OCI-LY3 (cell line): ENCODE measurements around the gene ZNF669.

Experiments
- H2AFZ ChIP-seq: fragments of 200-600, 300-600 bp; shearing (Covaris generic); 2 replicates; pipeline ENCODE4 v1.6.0; 2014; ENCODE audit warnings: antibody characterized with exemption, low read depth, low read length
- H3K27ac ChIP-seq: fragments of 200-600, 300-600 bp; sonication (generic); 2 replicates; pipeline ENCODE4 v1.5.1; 2014; ENCODE audit warnings: mild to moderate bottlenecking, low read length, moderate library complexity, mixed read lengths
- H3K27me3 ChIP-seq: fragments of 200-600, 300-600 bp; sonication (generic); 2 replicates; pipeline ENCODE4 v1.6.1; 2014; ENCODE audit warnings: low read depth, low read length, mixed read lengths
- H3K36me3 ChIP-seq: fragments of 200-600, 300-600 bp; sonication (generic); replicated peaks from 2 replicates; pipeline ENCODE3; 2014; ENCODE audit warnings: low read depth, low read length, mixed read lengths
- H3K4me1 ChIP-seq: fragments of 300-600, 200-600 bp; sonication (generic); 2 replicates; pipeline ENCODE4 v1.6.1; 2014; ENCODE audit warnings: low read length, mixed read lengths
- H3K4me2 ChIP-seq: fragments of 200-600, 300-600 bp; sonication (generic); 2 replicates; pipeline ENCODE4 v1.6.1; 2014; ENCODE audit warnings: low read length, mixed read lengths
- H3K4me3 ChIP-seq: fragments of 300-600, 200-600 bp; sonication (generic); 2 replicates; pipeline ENCODE4 v1.5.1; 2014; ENCODE audit warnings: antibody characterized with exemption, mild to moderate bottlenecking, low read length, moderate library complexity
- H3K79me2 ChIP-seq: fragments of 300-600, 200-600 bp; shearing (Covaris generic); 2 replicates; pipeline ENCODE4 v1.6.1; 2014; ENCODE audit warnings: mild to moderate bottlenecking, low read length, mixed read lengths
- H3K9ac ChIP-seq: fragments of 300-600, 200-600 bp; shearing (Covaris generic); 2 replicates; pipeline ENCODE4 v1.6.0; 2014; ENCODE audit warnings: mild to moderate bottlenecking, low read length, moderate library complexity
- H3K9me3 ChIP-seq: fragments of 200-600, 300-600 bp; shearing (Covaris generic); 2 replicates; pipeline ENCODE4 v1.6.1; 2014; ENCODE audit warnings: low read length, mixed read lengths; ENCODE audit not compliant: insufficient read depth
- H4K20me1 ChIP-seq: fragments of 200-600, 300-600 bp; sonication (generic); 2 replicates; pipeline ENCODE4 v1.6.1; 2016; ENCODE audit warnings: low read length, mixed read lengths; ENCODE audit not compliant: insufficient read depth
- EZH2phosphoT487 ChIP-seq: fragments of 200-600 bp; shearing (Covaris generic); IDR thresholded peaks from 2 replicates; pipeline ENCODE4 v1.6.1; 2018; ENCODE audit warnings: antibody characterized with exemption, mixed run types, low read depth
- TF ChIP-seq, protein P1 (sequence below): fragments of 200-600, 300-600 bp; sonication (generic); IDR thresholded peaks from 2 replicates; pipeline ENCODE4 v1.5.1; 2014; ENCODE audit warnings: antibody characterized with exemption, low read length, low read depth

The ZNF669 gene

GRCh38 chr1:247113094-247113497 lies 8.9 kb upstream of the ZNF669 start:
- Histone ChIP-seq H2AFZ (no peak overlapping the region), H3K9ac (no peak overlapping the region), H3K27ac (no peak overlapping the region), H3K27me3 (no peaks in the 10 kb centered on the region), H4K20me1 (no peaks in the 10 kb centered on the region), H3K4me1 (no peaks in the 10 kb centered on the region), H3K4me3 (no peak overlapping the region), H3K4me2 (no peak overlapping the region), H3K9me3 (no peaks in the 10 kb centered on the region), H3K79me2 (no peaks in the 10 kb centered on the region), H3K36me3 (no peaks in the 10 kb centered on the region)
- no peak for TF ChIP-seq EZH2phosphoT487
- TF ChIP-seq, protein P1, sequence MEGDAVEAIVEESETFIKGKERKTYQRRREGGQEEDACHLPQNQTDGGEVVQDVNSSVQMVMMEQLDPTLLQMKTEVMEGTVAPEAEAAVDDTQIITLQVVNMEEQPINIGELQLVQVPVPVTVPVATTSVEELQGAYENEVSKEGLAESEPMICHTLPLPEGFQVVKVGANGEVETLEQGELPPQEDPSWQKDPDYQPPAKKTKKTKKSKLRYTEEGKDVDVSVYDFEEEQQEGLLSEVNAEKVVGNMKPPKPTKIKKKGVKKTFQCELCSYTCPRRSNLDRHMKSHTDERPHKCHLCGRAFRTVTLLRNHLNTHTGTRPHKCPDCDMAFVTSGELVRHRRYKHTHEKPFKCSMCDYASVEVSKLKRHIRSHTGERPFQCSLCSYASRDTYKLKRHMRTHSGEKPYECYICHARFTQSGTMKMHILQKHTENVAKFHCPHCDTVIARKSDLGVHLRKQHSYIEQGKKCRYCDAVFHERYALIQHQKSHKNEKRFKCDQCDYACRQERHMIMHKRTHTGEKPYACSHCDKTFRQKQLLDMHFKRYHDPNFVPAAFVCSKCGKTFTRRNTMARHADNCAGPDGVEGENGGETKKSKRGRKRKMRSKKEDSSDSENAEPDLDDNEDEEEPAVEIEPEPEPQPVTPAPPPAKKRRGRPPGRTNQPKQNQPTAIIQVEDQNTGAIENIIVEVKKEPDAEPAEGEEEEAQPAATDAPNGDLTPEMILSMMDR, result no peak

GRCh38 chr1:247112479-247112781 lies 8.3 kb upstream of the ZNF669 start:
- H3K27me3 ChIP-seq, result no peaks in the 10 kb centered on the region
- H3K4me1 ChIP-seq, result no peaks in the 10 kb centered on the region
- H3K4me2 ChIP-seq, result no peak overlapping the region
- H2AFZ ChIP-seq, result no peak overlapping the region
- no peaks in the 10 kb centered on the region for H3K36me3 ChIP-seq
- no peak overlapping the region for H3K4me3 ChIP-seq
- H4K20me1 ChIP-seq, result no peaks in the 10 kb centered on the region
- H3K79me2 ChIP-seq, result no peaks in the 10 kb centered on the region
- H3K9me3 ChIP-seq, result no peaks in the 10 kb centered on the region
- TF ChIP-seq, protein P1, result no peak
- TF ChIP-seq EZH2phosphoT487, result no peak
- no peak overlapping the region for H3K9ac ChIP-seq
- H3K27ac ChIP-seq, result no peak overlapping the region

DNA sequence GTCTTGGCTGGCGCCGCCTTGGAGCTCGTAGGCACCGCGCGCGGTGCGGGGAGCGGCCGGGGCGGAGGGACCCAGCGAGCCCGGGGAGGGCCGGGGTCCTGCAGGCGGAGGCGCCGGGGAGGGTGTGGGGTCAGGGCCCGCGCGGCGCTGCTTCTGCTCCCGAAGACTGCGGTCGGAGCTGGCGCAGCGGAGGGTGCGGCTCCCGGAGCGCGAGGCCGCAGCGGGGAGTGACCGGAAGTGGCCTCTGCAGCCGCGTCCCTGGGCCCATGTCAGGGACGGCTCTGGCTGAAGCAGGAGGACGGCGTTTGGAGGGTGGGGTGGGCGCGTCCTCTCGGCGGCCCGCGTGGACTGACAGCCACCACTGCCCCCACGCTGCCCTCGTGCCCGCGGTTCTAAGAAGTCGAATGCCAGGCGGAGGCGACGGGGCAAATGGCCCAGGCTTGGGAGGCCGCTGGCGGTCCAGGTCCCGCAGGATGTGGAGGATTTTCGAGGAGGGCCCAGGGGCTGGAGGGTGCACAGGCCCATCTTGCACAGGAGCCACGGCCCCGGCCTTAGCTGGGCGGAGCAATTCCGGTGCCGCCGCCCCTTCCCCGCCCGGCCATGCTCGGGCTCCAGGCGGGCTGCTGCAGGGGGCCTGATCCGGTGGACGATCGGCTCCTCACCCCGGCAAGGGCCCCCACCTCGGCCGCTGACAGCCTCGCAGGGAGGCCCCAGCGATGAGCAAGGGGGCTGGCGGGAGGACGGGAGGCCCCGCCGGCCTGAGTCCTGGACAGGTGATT lies 7.7 kb upstream of the ZNF669 start:
- Histone ChIP-seq H3K9ac (no peak overlapping the region), H3K27ac (no peak overlapping the region), H3K4me3 (no peak overlapping the region), H4K20me1 (no peaks in the 10 kb centered on the region), H3K27me3 (no peaks in the 10 kb centered on the region), H3K4me1 (no peaks in the 10 kb centered on the region), H3K9me3 (no peaks in the 10 kb centered on the region), H3K36me3 (no peaks in the 10 kb centered on the region), H3K79me2 (no peaks in the 10 kb centered on the region), H2AFZ (no peak overlapping the region), H3K4me2 (no peak overlapping the region)
- no peak for TF ChIP-seq EZH2phosphoT487
- TF ChIP-seq, protein P1, result no peak

- Histone ChIP-seq H3K9me3 (no peaks in the 10 kb centered on the region), H3K27me3 (no peaks in the 10 kb centered on the region), H3K79me2 (no peaks in the 10 kb centered on the region), H3K4me3 (no peak overlapping the region), H3K4me1 (no peaks in the 10 kb centered on the region), H3K9ac (no peak overlapping the region), H4K20me1 (no peaks in the 10 kb centered on the region), H3K4me2 (no peak overlapping the region), H2AFZ (no peak overlapping the region), H3K36me3 (no peaks in the 10 kb centered on the region), H3K27ac (no peak overlapping the region)
- TF ChIP-seq EZH2phosphoT487, result no peak
- TF ChIP-seq, protein P1, result no peak
Observed at GRCh38 chr1:247111259-247111699, 7.1 kb upstream of the ZNF669 start.
